ENCODE results near the gene CDK13.
A peak's percentile ranks its signal among the peaks of the same experiment; 100 is the strongest.

Gene CDK13

DNA sequence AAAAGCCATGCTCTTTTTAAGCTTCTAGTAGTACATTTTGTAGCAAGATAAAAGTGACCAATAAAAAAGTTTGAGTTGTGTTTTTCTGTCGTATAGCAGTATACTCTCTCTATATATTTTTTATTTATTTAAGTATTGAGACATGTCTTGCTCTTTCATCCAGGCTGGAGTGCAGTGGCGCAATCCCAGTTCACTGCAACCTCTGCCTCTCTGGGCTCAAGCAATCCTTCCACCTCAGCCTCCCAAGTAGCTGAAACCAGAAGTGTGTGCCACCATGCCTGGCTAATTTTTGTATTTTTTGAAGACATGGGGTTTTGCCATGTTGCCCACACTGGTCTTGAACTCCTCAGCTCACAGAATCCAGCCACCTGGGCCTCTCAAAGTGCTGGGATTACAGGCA lies 187.5 kb downstream of the CDK13 start:
- POLR2A ChIA-PET: no interaction called here
- no peak overlapping the region for H3K27ac ChIP-seq (ENCODE audit: extremely low read depth, low read depth, low read length)
- CTCF ChIA-PET: no interaction called here
- H3K4me1 ChIP-seq (ENCODE audit: control insufficient read depth, insufficient read depth, low read length): no peaks in the 10 kb centered on the region; the same call in none of the 2 replicates
- TF ChIP-seq, protein P1, sequence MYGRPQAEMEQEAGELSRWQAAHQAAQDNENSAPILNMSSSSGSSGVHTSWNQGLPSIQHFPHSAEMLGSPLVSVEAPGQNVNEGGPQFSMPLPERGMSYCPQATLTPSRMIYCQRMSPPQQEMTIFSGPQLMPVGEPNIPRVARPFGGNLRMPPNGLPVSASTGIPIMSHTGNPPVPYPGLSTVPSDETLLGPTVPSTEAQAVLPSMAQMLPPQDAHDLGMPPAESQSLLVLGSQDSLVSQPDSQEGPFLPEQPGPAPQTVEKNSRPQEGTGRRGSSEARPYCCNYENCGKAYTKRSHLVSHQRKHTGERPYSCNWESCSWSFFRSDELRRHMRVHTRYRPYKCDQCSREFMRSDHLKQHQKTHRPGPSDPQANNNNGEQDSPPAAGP (tag by site-specific recombination; IDR thresholded peaks at IDR 0.05): no peak
- TF ChIP-seq ZBTB48 (tag by site-specific recombination; IDR thresholded peaks at IDR 0.05) (no peak), YY2 (tag by site-specific recombination; IDR thresholded peaks at IDR 0.05) (no peak), ZNF600 (tag by site-specific recombination; IDR thresholded peaks at IDR 0.05) (no peak), ZNF335 (tag by site-specific recombination; conservative IDR thresholded peaks at IDR 0.05) (no peak), ZNF169 (tag by site-specific recombination; IDR thresholded peaks at IDR 0.05) (no peak), ZNF146 (tag by site-specific recombination; IDR thresholded peaks at IDR 0.05) (no peak)
- TF ChIP-seq, protein P2, sequence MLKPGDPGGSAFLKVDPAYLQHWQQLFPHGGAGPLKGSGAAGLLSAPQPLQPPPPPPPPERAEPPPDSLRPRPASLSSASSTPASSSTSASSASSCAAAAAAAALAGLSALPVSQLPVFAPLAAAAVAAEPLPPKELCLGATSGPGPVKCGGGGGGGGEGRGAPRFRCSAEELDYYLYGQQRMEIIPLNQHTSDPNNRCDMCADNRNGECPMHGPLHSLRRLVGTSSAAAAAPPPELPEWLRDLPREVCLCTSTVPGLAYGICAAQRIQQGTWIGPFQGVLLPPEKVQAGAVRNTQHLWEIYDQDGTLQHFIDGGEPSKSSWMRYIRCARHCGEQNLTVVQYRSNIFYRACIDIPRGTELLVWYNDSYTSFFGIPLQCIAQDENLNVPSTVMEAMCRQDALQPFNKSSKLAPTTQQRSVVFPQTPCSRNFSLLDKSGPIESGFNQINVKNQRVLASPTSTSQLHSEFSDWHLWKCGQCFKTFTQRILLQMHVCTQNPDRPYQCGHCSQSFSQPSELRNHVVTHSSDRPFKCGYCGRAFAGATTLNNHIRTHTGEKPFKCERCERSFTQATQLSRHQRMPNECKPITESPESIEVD (tag by site-specific recombination; IDR thresholded peaks at IDR 0.05): no peak
- TF ChIP-seq, protein P3, sequence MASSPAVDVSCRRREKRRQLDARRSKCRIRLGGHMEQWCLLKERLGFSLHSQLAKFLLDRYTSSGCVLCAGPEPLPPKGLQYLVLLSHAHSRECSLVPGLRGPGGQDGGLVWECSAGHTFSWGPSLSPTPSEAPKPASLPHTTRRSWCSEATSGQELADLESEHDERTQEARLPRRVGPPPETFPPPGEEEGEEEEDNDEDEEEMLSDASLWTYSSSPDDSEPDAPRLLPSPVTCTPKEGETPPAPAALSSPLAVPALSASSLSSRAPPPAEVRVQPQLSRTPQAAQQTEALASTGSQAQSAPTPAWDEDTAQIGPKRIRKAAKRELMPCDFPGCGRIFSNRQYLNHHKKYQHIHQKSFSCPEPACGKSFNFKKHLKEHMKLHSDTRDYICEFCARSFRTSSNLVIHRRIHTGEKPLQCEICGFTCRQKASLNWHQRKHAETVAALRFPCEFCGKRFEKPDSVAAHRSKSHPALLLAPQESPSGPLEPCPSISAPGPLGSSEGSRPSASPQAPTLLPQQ (tag by site-specific recombination; IDR thresholded peaks at IDR 0.05): no peak
- TF ChIP-seq, protein P4, sequence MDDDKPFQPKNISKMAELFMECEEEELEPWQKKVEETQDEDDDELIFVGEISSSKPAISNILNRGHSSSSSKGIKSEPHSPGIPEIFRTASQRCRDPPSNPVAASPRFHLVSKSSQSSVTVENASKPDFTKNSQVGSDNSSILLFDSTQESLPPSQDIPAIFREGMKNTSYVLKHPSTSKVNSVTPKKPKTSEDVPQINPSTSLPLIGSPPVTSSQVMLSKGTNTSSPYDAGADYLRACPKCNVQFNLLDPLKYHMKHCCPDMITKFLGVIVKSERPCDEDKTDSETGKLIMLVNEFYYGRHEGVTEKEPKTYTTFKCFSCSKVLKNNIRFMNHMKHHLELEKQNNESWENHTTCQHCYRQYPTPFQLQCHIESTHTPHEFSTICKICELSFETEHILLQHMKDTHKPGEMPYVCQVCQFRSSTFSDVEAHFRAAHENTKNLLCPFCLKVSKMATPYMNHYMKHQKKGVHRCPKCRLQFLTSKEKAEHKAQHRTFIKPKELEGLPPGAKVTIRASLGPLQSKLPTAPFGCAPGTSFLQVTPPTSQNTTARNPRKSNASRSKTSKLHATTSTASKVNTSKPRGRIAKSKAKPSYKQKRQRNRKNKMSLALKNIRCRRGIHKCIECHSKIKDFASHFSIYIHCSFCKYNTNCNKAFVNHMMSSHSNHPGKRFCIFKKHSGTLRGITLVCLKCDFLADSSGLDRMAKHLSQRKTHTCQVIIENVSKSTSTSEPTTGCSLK (tag by site-specific recombination; IDR thresholded peaks at IDR 0.05): no peak
- no peak overlapping the region for H3K4me3 ChIP-seq (ENCODE audit: low read depth, low read length)
- H3K9me3 ChIP-seq (ENCODE audit: control insufficient read depth, insufficient read depth, low read depth, low read length): no peaks in the 10 kb centered on the region
- H3K36me3 ChIP-seq (ENCODE audit: control insufficient read depth in 2 of 2, insufficient read depth in 1 of 2, low read length in 2 of 2): no peaks in the 10 kb centered on the region

DNA sequence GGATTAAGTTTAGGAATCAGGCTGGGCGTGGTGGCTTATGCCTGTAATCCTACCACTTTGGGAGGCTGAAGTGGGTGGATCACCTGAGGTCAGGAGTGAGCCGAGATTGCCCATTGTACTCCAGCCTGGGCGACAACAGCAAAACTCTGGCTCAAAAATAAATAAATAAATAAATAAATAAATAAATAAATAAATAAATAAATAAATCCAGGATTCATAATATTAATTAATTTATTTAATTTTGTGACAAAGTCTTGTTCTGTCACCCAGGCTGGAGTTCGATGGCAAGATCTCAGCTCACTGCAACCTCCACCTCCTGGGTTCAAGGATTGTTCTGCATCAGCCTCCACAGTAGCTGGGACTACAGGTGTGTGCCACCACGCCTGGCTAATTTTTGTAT lies 188.9 kb downstream of the CDK13 start:
- Histone ChIP-seq H3K36me3 (ENCODE audit: control insufficient read depth in 2 of 2, insufficient read depth in 1 of 2, low read length in 2 of 2) (no peaks in the 10 kb centered on the region), H3K27ac (ENCODE audit: extremely low read depth, low read depth, low read length) (no peak overlapping the region), H3K4me3 (ENCODE audit: low read depth, low read length) (no peak overlapping the region), H3K4me1 (ENCODE audit: control insufficient read depth, insufficient read depth, low read length) (no peaks in the 10 kb centered on the region; the same call in 1 of the 2 replicates), H3K9me3 (ENCODE audit: control insufficient read depth, insufficient read depth, low read depth, low read length) (no peaks in the 10 kb centered on the region)
- ChIA-PET CTCF (no interaction called here), POLR2A (no interaction called here)
- no peak for TF ChIP-seq PRDM1 (tag by site-specific recombination; IDR thresholded peaks at IDR 0.05)
- no peak for TF ChIP-seq ZNF843 (tag by site-specific recombination; IDR thresholded peaks at IDR 0.05)
- TF ChIP-seq, protein P5, sequence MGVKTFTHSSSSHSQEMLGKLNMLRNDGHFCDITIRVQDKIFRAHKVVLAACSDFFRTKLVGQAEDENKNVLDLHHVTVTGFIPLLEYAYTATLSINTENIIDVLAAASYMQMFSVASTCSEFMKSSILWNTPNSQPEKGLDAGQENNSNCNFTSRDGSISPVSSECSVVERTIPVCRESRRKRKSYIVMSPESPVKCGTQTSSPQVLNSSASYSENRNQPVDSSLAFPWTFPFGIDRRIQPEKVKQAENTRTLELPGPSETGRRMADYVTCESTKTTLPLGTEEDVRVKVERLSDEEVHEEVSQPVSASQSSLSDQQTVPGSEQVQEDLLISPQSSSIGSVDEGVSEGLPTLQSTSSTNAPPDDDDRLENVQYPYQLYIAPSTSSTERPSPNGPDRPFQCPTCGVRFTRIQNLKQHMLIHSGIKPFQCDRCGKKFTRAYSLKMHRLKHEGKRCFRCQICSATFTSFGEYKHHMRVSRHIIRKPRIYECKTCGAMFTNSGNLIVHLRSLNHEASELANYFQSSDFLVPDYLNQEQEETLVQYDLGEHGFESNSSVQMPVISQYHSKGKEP (tag by site-specific recombination; IDR thresholded peaks at IDR 0.05): no peak
- TF ChIP-seq ZNF311 (tag by site-specific recombination; IDR thresholded peaks at IDR 0.05; ENCODE audit: borderline replicate concordance): no peak
- TF ChIP-seq ZNF350 (tag by site-specific recombination; IDR thresholded peaks at IDR 0.05): no peak
- no peak for TF ChIP-seq ZNF157 (tag by site-specific recombination; IDR thresholded peaks at IDR 0.05)
- TF ChIP-seq ZNF660 (tag by site-specific recombination; IDR thresholded peaks at IDR 0.05): no peak
- no peak for TF ChIP-seq SALL2 (tag by site-specific recombination; IDR thresholded peaks at IDR 0.05; ENCODE audit: borderline replicate concordance)
- no peak for TF ChIP-seq ZNF529 (tag by site-specific recombination; IDR thresholded peaks at IDR 0.05; ENCODE audit: insufficient replicate concordance)
- no peak for TF ChIP-seq ZNF37A (tag by site-specific recombination; IDR thresholded peaks at IDR 0.05)
- no peak for TF ChIP-seq HOXC10 (CRISPR knock-in tag; IDR thresholded peaks at IDR 0.05)
- TF ChIP-seq ZNF394 (tag by site-specific recombination; IDR thresholded peaks at IDR 0.05; ENCODE audit: borderline replicate concordance): peak; percentile 88
- TF ChIP-seq GLIS2 (tag by site-specific recombination; IDR thresholded peaks at IDR 0.05): no peak
- TF ChIP-seq, protein P6, sequence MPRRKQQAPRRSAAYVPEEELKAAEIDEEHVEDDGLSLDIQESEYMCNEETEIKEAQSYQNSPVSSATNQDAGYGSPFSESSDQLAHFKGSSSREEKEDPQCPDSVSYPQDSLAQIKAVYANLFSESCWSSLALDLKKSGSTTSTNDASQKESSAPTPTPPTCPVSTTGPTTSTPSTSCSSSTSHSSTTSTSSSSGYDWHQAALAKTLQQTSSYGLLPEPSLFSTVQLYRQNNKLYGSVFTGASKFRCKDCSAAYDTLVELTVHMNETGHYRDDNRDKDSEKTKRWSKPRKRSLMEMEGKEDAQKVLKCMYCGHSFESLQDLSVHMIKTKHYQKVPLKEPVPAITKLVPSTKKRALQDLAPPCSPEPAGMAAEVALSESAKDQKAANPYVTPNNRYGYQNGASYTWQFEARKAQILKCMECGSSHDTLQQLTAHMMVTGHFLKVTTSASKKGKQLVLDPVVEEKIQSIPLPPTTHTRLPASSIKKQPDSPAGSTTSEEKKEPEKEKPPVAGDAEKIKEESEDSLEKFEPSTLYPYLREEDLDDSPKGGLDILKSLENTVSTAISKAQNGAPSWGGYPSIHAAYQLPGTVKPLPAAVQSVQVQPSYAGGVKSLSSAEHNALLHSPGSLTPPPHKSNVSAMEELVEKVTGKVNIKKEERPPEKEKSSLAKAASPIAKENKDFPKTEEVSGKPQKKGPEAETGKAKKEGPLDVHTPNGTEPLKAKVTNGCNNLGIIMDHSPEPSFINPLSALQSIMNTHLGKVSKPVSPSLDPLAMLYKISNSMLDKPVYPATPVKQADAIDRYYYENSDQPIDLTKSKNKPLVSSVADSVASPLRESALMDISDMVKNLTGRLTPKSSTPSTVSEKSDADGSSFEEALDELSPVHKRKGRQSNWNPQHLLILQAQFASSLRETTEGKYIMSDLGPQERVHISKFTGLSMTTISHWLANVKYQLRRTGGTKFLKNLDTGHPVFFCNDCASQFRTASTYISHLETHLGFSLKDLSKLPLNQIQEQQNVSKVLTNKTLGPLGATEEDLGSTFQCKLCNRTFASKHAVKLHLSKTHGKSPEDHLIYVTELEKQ (tag by site-specific recombination; IDR thresholded peaks at IDR 0.05; ENCODE audit: borderline replicate concordance): no peak
- no peak for TF ChIP-seq ZNF10 (tag by site-specific recombination; IDR thresholded peaks at IDR 0.05)
